AG04449 (cell line): ENCODE measurements around the gene MDM4.
"Not testable (repeated sequence)": the region's sequence is repeated elsewhere in the genome, so short reads cannot be mapped to it uniquely, and the experiment has no call there.

ENCODE experiments used
- CTCF ChIA-PET: fragments of 350-600 bp; formaldehyde crosslinking; extraction: SDS; loops from one replicate; lab custom pipeline; 2021; ENCODE audit warnings: antibody characterized with exemption; lab: Yijun Ruan, JAX
- POLR2A ChIA-PET: fragments of 400-600, 350-600 bp; formaldehyde crosslinking; extraction: SDS; loops from one replicate; lab custom pipeline; 2020; ENCODE audit warnings: antibody characterized with exemption, inconsistent platforms; lab: Yijun Ruan, JAX
- DNase-seq: peaks from one replicate; pipeline ENCODE4 v3.0.0-alpha.2; 2010; ENCODE audit warnings: low read depth, low spot score
- H3K4me3 ChIP-seq: 2 replicates; pipeline ENCODE4 v1.5.1; 2011; ENCODE audit warnings: low read depth, mild to moderate bottlenecking, control low read depth, low read length
- TF ChIP-seq, protein P1 (sequence below): IDR thresholded peaks from one replicate; pipeline ENCODE4 v1.5.1; 2011; ENCODE audit warnings: mild to moderate bottlenecking, moderate library complexity, low read length, control low read depth, inconsistent platforms; ENCODE audit not compliant: insufficient read depth; ENCODE audit errors: missing control alignments

The MDM4 gene

DNA sequence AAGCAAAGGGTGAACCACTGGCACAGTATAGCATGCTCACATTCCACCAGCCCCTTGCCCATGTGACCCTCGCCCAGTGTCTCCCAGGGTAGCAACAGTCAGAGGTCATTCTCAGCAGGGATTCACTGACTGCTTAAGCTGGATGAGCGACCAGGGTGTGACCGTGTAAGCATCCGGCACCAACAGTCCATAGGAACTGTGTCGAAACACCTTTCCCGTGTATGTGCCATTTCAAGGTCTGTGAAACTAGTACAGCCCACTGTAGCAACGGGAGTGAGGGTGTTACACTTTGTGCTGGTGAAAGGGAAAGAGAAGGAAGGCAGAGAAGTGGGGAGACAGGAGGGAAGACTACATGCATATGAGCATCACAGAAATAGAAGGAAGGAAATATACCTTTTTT lies 32.4 kb upstream of the MDM4 start:
- POLR2A ChIA-PET: no interaction called here
- CTCF ChIA-PET: interaction anchor here (1.0 to 2.3 kb wide), 2 partner anchors 9 to 37 kb away, joined by 3 to 14 read pairs; no protein-coding TSS in a partner anchor
- DNase-seq: no peak
- no peak overlapping the region for H3K4me3 ChIP-seq
- TF ChIP-seq, protein P1, sequence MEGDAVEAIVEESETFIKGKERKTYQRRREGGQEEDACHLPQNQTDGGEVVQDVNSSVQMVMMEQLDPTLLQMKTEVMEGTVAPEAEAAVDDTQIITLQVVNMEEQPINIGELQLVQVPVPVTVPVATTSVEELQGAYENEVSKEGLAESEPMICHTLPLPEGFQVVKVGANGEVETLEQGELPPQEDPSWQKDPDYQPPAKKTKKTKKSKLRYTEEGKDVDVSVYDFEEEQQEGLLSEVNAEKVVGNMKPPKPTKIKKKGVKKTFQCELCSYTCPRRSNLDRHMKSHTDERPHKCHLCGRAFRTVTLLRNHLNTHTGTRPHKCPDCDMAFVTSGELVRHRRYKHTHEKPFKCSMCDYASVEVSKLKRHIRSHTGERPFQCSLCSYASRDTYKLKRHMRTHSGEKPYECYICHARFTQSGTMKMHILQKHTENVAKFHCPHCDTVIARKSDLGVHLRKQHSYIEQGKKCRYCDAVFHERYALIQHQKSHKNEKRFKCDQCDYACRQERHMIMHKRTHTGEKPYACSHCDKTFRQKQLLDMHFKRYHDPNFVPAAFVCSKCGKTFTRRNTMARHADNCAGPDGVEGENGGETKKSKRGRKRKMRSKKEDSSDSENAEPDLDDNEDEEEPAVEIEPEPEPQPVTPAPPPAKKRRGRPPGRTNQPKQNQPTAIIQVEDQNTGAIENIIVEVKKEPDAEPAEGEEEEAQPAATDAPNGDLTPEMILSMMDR: no peak

GRCh38 chr1:204486513-204487255 lies 29.5 kb upstream of the MDM4 start:
- H3K4me3 ChIP-seq, DNase-seq: not testable (repeated sequence)
- ChIA-PET CTCF (interaction anchor here (1.0 to 4.5 kb wide), 11 partner anchors 8 to 88 kb away, joined by 3 to 16 read pairs (median 5); no protein-coding TSS in a partner anchor), POLR2A (interaction anchor here (1.0 kb wide), 1 partner anchor 8 kb away, joined by 3 read pairs; the partner anchor contains the start of gene PIK3C2B)

GRCh38 chr1:204487256-204487615 lies 29.0 kb upstream of the MDM4 start:
- H3K4me3 ChIP-seq: no peak overlapping the region
- no peak for DNase-seq
- ChIA-PET CTCF (interaction anchor here (1.3 to 4.5 kb wide), 6 partner anchors 9 to 88 kb away, joined by 3 to 16 read pairs (median 10); no protein-coding TSS in a partner anchor), POLR2A (no interaction called here)
- TF ChIP-seq, protein P1: no peak

DNA sequence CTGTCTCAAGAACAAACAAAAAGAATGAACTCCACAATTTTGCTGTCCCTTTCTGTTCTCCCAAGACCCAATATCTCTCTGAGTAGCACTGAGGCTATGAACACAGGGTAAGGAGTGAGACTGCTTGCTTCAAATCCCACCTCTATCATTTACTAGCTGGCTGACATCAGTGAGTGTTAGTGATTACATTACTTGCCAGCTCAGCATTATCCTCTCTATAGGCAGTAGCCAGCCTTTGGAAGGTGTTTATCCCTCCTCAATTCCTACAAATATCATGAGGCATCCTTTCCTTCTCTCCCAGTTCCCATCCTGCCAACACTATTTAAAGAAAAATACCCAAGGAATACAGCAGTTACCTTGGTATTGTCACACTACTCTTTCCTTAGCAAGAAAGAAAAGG lies 24.6 kb upstream of the MDM4 start:
- DNase-seq: no peak
- TF ChIP-seq, protein P1: no peak
- no peak overlapping the region for H3K4me3 ChIP-seq
- POLR2A ChIA-PET: no interaction called here
- CTCF ChIA-PET: interaction anchor here (0.6 to 19.8 kb wide), 6 partner anchors 9 to 316 kb away, joined by 3 to 1052 read pairs (median 6); no protein-coding TSS in a partner anchor

DNA sequence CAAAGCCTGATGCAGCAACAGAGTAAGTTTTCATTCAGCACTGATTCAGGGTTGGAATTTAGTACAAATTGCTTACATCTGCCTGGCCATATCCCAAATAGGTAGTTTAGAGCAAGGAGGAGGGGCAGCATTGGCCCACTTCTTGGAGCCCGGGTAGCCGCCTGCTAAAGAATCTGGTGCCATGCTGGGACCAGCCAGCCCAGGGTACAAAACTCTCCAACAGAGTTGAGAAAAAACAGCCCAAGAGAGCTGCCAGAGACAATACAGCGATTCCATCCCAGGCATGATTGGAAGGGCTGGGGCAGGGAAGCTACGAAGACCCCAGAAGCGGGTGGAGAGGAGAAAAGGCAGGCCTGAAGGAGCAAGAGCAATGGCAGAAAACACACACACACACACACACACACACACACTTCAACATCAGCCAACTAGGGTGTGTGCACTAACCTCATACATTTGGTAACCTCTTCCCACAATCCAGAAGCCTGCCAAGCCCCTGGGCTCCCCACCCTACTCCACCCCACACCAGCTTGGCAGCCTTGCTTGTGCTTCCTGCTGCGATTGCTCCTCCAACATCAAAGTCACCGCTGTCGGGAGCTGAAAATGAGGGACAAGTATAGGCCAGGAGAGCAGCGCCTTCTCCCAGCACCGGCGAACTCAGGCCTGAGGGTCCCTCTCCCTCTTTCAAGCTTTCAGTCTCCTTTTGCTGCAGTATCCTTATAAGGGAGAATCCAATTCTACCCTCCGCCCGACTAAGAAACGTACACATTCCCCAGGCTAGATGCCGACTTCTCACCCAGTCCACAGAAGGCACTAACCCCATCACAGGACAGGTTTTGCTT lies 22.8 kb upstream of the MDM4 start:
- TF ChIP-seq, protein P1: no peak
- DNase-seq: no peak
- peak overlapping the region; percentile 94 for H3K4me3 ChIP-seq
- ChIA-PET CTCF (interaction anchor here (0.6 to 19.8 kb wide), 16 partner anchors 9 to 330 kb away, joined by 3 to 1052 read pairs (median 6); no protein-coding TSS in a partner anchor), POLR2A (interaction anchor here (1.0 to 1.8 kb wide), 9 partner anchors 8 to 93 kb away, joined by 3 to 7 read pairs (median 3); no protein-coding TSS in a partner anchor)

DNA sequence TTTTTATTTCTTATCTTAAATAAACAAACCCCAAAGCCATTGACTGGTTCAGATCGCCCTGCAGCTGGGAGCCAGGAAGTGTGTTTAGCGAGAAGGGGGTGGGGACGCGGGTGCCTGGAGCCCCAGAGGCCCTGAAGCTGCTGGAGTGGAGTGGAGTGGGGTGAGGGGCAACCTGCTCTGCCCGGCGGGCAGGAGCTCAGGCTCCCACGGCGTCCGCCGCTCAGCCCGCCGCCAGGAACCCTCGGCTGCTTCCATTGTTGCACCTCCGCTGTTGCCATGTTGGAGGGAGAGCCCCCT lies 22.3 kb upstream of the MDM4 start:
- DNase-seq: no peak
- H3K4me3 ChIP-seq: peak overlapping the region; percentile 94
- TF ChIP-seq, protein P1: no peak
- ChIA-PET CTCF (interaction anchor here (1.0 to 19.8 kb wide), 14 partner anchors 12 to 331 kb away, joined by 3 to 1052 read pairs (median 6); no protein-coding TSS in a partner anchor), POLR2A (interaction anchor here (0.8 to 1.8 kb wide), 10 partner anchors 8 to 94 kb away, joined by 3 to 7 read pairs (median 3); no protein-coding TSS in a partner anchor)
